Endothelial cell of umbilical vein (primary cell): ENCODE measurements around the gene PAX5. TPM values are rescaled to one million over a fixed set of nuclear protein-coding genes. Genes with fewer than 3 reads are reported as not detected.
A peak's percentile ranks its signal among the peaks of the same experiment; 100 is the strongest.

Source experiments
- BruUV-seq: library from RNA; stranded (reverse); fragments of 400-500 nt; replicated peaks from 2 replicates; lab custom pipeline; 2021; lab: Mats Ljungman, UMichigan
- CTCF ChIA-PET: fragments of 300-600, 350-600 bp; sonication (Branson Sonifier 250); formaldehyde crosslinking; loops from one replicate; lab custom pipeline; 2021; ENCODE audit warnings: antibody characterized with exemption, inconsistent platforms; lab: Charles Lee
- POLR2A ChIA-PET: fragments of 300-600, 350-600 bp; sonication (Branson Sonifier 250); formaldehyde crosslinking; loops from one replicate; lab custom pipeline; 2021; ENCODE audit warnings: antibody characterized with exemption, inconsistent platforms; lab: Charles Lee
- DNase-seq: peaks from one replicate; pipeline ENCODE4 v3.0.0-alpha.2; 2011; ENCODE audit warnings: low read depth, low spot score
- FAIRE-seq: peaks from 2 replicates; lab custom pipeline; 2011; peaks lifted over from hg19 to GRCh38; lab: Jason Lieb, UNC
- H2AFZ ChIP-seq: 2 replicates; pipeline ENCODE4 v1.6.0; 2012; ENCODE audit warnings: low read depth, low read length, control low read depth, inconsistent platforms
- H3K27ac ChIP-seq: 2 replicates; pipeline ENCODE4 v1.5.1; 2011; ENCODE audit warnings: low read depth, mild to moderate bottlenecking, control low read depth, low read length, moderate library complexity; ENCODE audit not compliant: insufficient read depth
- H3K27me3 ChIP-seq, 2 experiments: 2 replicates each; pipeline versions ENCODE4 v1.6.0 to v1.6.1; 2011; ENCODE audit warnings: low read length in 2 of 2, mixed read lengths in 1 of 2; ENCODE audit not compliant: control insufficient read depth in 2 of 2, insufficient read depth in 2 of 2
- H3K36me3 ChIP-seq, 2 experiments: 2 replicates in 1 of 2; 3 replicates in 1 of 2; pipeline ENCODE4 v1.5.1; 2011; ENCODE audit warnings: low read length in 2 of 2, mild to moderate bottlenecking in 1 of 2, moderate library complexity in 1 of 2; ENCODE audit not compliant: control insufficient read depth in 2 of 2, insufficient read depth in 2 of 2; ENCODE audit errors: extremely low read depth in 1 of 2
- H3K4me1 ChIP-seq: 3 replicates; pipeline ENCODE4 v1.5.1; 2011; ENCODE audit warnings: mild to moderate bottlenecking, low read length; ENCODE audit not compliant: control insufficient read depth, insufficient read depth; ENCODE audit errors: extremely low read depth
- H3K4me2 ChIP-seq: 2 replicates; pipeline ENCODE4 v1.6.1; 2011; ENCODE audit warnings: low read length, control low read depth, mixed read lengths; ENCODE audit not compliant: insufficient read depth
- H3K4me3 ChIP-seq, 3 experiments: fragments of 200-600 bp in 1 of 3; sonication (generic), shearing (Covaris generic) in 1 of 3; replicated peaks in 1 of 3; 2 replicates each; pipeline ENCODE4 v1.5.1; 2011 to 2016; ENCODE audit warnings: control low read depth in 3 of 3, low read length in 3 of 3, mild to moderate bottlenecking in 2 of 3, inconsistent platforms in 1 of 3, low read depth in 1 of 3, moderate library complexity in 1 of 3; ENCODE audit not compliant: insufficient read depth in 1 of 3
- H3K79me2 ChIP-seq: 2 replicates; pipeline ENCODE4 v1.6.0; 2012; ENCODE audit warnings: low read length, inconsistent platforms; ENCODE audit not compliant: control insufficient read depth, insufficient read depth
- H3K9ac ChIP-seq: replicated peaks from 2 replicates; pipeline ENCODE3; 2011; ENCODE audit warnings: low read length, control low read depth; ENCODE audit not compliant: insufficient read depth; ENCODE audit errors: extremely low read depth
- H3K9me1 ChIP-seq: replicated peaks from 3 replicates; pipeline ENCODE4 v1.6.0; 2011; ENCODE audit warnings: mild to moderate bottlenecking, low read length; ENCODE audit not compliant: control insufficient read depth, insufficient read depth; ENCODE audit errors: extremely low read depth
- H3K9me3 ChIP-seq: replicated peaks from 2 replicates; pipeline ENCODE4 v1.5.1; 2012; ENCODE audit warnings: low read length, inconsistent platforms; ENCODE audit not compliant: control insufficient read depth, insufficient read depth
- H4K20me1 ChIP-seq: replicated peaks from 2 replicates; pipeline ENCODE3; 2011; ENCODE audit warnings: mild to moderate bottlenecking, low read length; ENCODE audit not compliant: control insufficient read depth, insufficient read depth; ENCODE audit errors: extremely low read depth
- EZH2 ChIP-seq: IDR thresholded peaks from 2 replicates; pipeline ENCODE4 v1.6.1; 2012; ENCODE audit warnings: borderline replicate concordance, low read depth, mild to moderate bottlenecking, moderate library complexity, low read length, inconsistent platforms; ENCODE audit not compliant: severe bottlenecking
- FOS ChIP-seq: IDR thresholded peaks from 2 replicates; pipeline ENCODE4 v1.6.1; 2011; ENCODE audit warnings: mild to moderate bottlenecking, low read length, moderate library complexity, borderline replicate concordance; ENCODE audit not compliant: insufficient read depth
- GATA2 ChIP-seq: IDR thresholded peaks from 2 replicates; pipeline ENCODE4 v1.7.0; 2011; ENCODE audit warnings: low read depth, mild to moderate bottlenecking, moderate library complexity, mixed read lengths, low read length; ENCODE audit not compliant: insufficient read length, insufficient read depth
- JUN ChIP-seq: IDR thresholded peaks from 2 replicates; pipeline ENCODE4 v1.6.1; 2011; ENCODE audit warnings: borderline replicate concordance, low read depth; ENCODE audit not compliant: insufficient read length, insufficient read depth
- MAX ChIP-seq: IDR thresholded peaks from 2 replicates; pipeline ENCODE4 v1.6.1; 2011; ENCODE audit not compliant: insufficient read depth, insufficient read length
- MYC ChIP-seq: IDR thresholded peaks from one replicate; pipeline ENCODE4 v1.6.1; 2011; ENCODE audit warnings: mild to moderate bottlenecking, low read depth, low read length
- POLR2A ChIP-seq: IDR thresholded peaks from 2 replicates; pipeline ENCODE4 v1.6.1; 2012; ENCODE audit warnings: low read depth, mild to moderate bottlenecking, control low read depth, low read length
- POLR2AphosphoS5 ChIP-seq: IDR thresholded peaks from 2 replicates; pipeline ENCODE4 v1.6.1; 2012; ENCODE audit warnings: low read depth, mild to moderate bottlenecking, control low read depth, low read length, moderate library complexity; ENCODE audit not compliant: insufficient read depth
- dilution Hi-C: fragments of 300-500 bp; cut with MboI; formaldehyde crosslinking; loops from one replicate; pipeline ENCODE4 v1.15.0; 2019; ENCODE audit warnings: low sequenced_read_pairs; ENCODE audit not compliant: extremely low pct_ligation_motif_present
- intact Hi-C: fragments of 100-400 bp; cut with micrococcal nuclease; formaldehyde crosslinking; loops from one replicate; pipeline ENCODE4 v1.10.0; 2022
- polyA plus RNA-seq, 4 experiments: library from polyadenylated mRNA; depleted of rRNA in 3 of 4; stranded (reverse) in 3 of 4; unstranded in 1 of 4; fragments of >200 nt; gene quantifications; 2 replicates each; pipeline versions ENCODE4 v1.2.1 to v1.2.3, GENCODE V29; 2011 to 2012; ENCODE audit warnings: missing spikeins in 1 of 4
- total RNA-seq: library from RNA; stranded (reverse); gene quantifications from 2 replicates; pipeline ENCODE4 v1.2.3, GENCODE V29; 2021

The PAX5 gene
- total and polyA plus RNA-seq, 2 donors (not counting 3 experiments of a cell fraction or from before 2014, with no cell fraction given): not detected

GRCh38 chr9:36818242-36818938, 215.7 kb downstream of the PAX5 start:
- Histone ChIP-seq H3K4me2 (peak overlapping the region; percentile 1), H3K9ac (no peak overlapping the region), H2AFZ (peak overlapping the region; percentile 1), H4K20me1 (no peaks in the 10 kb centered on the region), H3K9me3 (no peaks in the 10 kb centered on the region), H3K27me3 (peaks cover 42 to 49% of the 10 kb centered on the region in 2 experiments), H3K79me2 (no peaks in the 10 kb centered on the region), H3K4me3 (no peak overlapping the region), H3K9me1 (no peaks in the 10 kb centered on the region), H3K36me3 (no peaks in the 10 kb centered on the region), H3K4me1 (no peaks in the 10 kb centered on the region), H3K27ac (no peak overlapping the region)
- intact Hi-C loops (no loop called here), dilution Hi-C loops (no loop called here)
- FAIRE-seq: no peak
- POLR2A ChIA-PET: no interaction called here
- CTCF ChIA-PET: interaction anchor here (0.7 kb wide), 1 partner anchor 37 kb away, joined by 3 read pairs; no protein-coding TSS in a partner anchor
- DNase-seq: no peak
- BruUV-seq: no TSS peak
- TF ChIP-seq FOS (no peak), POLR2AphosphoS5 (no peak), EZH2 (peak; percentile 51), GATA2 (no peak)

DNA sequence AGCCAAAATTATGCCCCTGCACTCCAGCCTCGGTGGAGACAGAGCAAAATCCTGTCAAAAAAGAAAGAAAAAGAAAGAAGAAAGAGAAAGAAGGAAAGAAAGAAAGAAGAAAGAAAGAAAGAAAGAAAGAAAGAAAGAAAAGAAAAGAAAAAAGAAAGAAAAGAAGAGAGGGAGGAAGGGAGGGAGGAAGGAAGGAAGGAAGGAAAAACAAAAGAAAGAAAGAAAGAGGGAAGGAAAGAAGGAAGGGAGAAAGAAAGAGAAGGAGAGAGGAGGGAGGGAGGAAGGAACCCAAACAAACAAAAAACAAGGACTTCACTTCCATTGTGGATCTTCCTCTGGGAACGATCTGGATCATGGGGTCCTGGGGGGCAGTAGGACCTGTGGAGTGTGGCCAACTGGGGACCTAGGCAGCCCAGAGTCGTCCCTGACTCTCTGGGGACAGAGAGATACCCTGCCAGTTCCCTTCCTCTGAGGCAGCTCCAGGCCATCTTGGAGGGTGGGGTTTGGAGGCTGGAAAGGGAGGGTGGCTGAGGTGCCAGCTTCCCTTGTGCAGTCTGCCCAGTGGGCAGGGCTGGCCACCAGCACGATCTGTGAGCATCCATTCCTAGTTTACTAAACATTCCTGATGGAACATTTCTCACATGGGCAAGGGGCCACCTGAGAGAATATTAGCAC, 216.8 kb downstream of the PAX5 start:
- no TSS peak for BruUV-seq
- Histone ChIP-seq H3K9me1 (no peaks in the 10 kb centered on the region), H3K9me3 (no peaks in the 10 kb centered on the region), H3K4me3 (no peak overlapping the region), H3K36me3 (no peaks in the 10 kb centered on the region), H3K27ac (no peak overlapping the region), H2AFZ (no peak overlapping the region), H3K79me2 (no peaks in the 10 kb centered on the region), H3K9ac (no peak overlapping the region), H3K27me3 (peaks cover 43 to 47% of the 10 kb centered on the region in 2 experiments), H3K4me2 (no peak overlapping the region), H3K4me1 (no peaks in the 10 kb centered on the region), H4K20me1 (no peaks in the 10 kb centered on the region)
- dilution Hi-C loops (no loop called here), intact Hi-C loops (no loop called here)
- no peak for FAIRE-seq
- CTCF ChIA-PET: interaction anchor here (0.7 kb wide), 1 partner anchor 13 kb away, joined by 4 read pairs; no protein-coding TSS in a partner anchor
- no peak for DNase-seq
- POLR2A ChIA-PET: no interaction called here
- no peak for TF ChIP-seq POLR2A
- TF ChIP-seq JUN: no peak
- TF ChIP-seq MYC: no peak
- TF ChIP-seq FOS: no peak
- TF ChIP-seq EZH2: no peak
- no peak for TF ChIP-seq POLR2AphosphoS5
- no peak for TF ChIP-seq GATA2
- no peak for TF ChIP-seq MAX
